Measurements from ENCODE around the gene SLC2A11. TPM values are rescaled to one million over a fixed set of nuclear protein-coding genes. Genes with fewer than 3 reads are reported as not detected.

Gene SLC2A11
- total and polyA plus RNA-seq, 9 of the 15 experiments (the other 6 are each of a cell fraction or from before 2014, with no cell fraction given) = 0.44 to 2.7 (median 2.1) TPM

DNA sequence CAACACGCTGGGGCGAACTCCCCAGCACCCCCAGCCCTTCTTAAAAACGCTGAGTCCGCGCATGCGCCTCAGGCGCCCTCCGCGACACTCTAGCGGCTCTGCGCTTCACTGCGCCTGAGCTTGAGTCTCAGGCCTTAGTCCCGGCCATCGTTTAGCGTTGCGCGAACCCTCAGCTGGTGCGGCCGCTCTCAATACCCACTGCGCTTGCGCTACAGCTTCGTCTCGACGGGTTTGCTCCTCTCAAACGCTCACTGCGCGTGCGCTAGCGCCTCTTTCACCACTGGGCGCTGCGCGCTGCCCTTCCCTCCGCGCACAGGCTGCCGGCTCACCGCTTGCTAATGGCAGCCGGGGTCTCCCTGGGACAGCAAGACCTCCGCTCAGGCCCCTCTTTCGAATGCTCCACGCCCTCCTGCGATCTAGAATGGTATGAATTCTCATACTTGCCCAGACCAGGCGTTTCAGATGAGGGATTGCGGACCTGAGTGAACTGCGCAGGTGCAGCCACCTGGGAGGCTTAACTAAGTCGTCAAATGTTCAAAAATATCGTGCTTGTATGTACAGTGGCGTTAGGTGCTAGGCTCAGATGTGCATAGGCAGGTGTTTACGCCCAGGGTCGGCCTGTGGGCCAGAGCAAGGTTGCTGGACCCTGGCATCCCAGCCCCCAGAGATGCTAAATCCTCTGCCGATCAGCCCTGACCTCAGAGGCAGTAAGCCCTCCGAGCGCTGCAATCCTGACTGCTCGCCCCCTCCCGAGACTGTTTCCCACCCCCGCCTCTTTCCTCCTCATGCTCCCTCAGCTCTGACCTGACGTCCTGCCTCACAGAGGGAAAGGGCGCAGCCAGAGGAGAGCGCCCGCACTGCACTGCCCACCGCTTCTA is at the start of gene SLC2A11 (continued):
- TF ChIP-seq, protein P1, sequence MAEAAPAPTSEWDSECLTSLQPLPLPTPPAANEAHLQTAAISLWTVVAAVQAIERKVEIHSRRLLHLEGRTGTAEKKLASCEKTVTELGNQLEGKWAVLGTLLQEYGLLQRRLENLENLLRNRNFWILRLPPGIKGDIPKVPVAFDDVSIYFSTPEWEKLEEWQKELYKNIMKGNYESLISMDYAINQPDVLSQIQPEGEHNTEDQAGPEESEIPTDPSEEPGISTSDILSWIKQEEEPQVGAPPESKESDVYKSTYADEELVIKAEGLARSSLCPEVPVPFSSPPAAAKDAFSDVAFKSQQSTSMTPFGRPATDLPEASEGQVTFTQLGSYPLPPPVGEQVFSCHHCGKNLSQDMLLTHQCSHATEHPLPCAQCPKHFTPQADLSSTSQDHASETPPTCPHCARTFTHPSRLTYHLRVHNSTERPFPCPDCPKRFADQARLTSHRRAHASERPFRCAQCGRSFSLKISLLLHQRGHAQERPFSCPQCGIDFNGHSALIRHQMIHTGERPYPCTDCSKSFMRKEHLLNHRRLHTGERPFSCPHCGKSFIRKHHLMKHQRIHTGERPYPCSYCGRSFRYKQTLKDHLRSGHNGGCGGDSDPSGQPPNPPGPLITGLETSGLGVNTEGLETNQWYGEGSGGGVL (CRISPR knock-in tag; IDR thresholded peaks at IDR 0.05) = no peak
- TF ChIP-seq PHF8 (IDR thresholded peaks at IDR 0.05; ENCODE audit: borderline replicate concordance, low read length) = peak; percentile 85
- TF ChIP-seq, protein P2, sequence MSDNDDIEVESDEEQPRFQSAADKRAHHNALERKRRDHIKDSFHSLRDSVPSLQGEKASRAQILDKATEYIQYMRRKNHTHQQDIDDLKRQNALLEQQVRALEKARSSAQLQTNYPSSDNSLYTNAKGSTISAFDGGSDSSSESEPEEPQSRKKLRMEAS (CRISPR knock-in tag; IDR thresholded peaks at IDR 0.05) = 0 out of 2 replicates have a peak, but pooled peaks have one; percentile 38
- no peak for TF ChIP-seq POLR3A (IDR thresholded peaks at IDR 0.05; ENCODE audit: borderline replicate concordance, extremely low read depth, insufficient read depth, insufficient read length)
- peak; percentile 89; the same call in 1 of the 2 replicates for TF ChIP-seq KDM2B (CRISPR knock-in tag; IDR thresholded peaks at IDR 0.05)
- 0 out of 2 replicates have a peak, but pooled peaks have one; percentile 63 for TF ChIP-seq KAT7 (CRISPR knock-in tag; IDR thresholded peaks at IDR 0.05; ENCODE audit: borderline replicate concordance)
- no peak for TF ChIP-seq KLF13 (tag; IDR thresholded peaks at IDR 0.05; ENCODE audit: borderline replicate concordance, low read depth)
- TF ChIP-seq HNRNPLL (IDR thresholded peaks at IDR 0.05; ENCODE audit: low read depth, low read length, poor library complexity, severe bottlenecking) = peak; percentile 85
- TF ChIP-seq CTBP1 (IDR thresholded peaks at IDR 0.05; ENCODE audit: borderline replicate concordance) = 0 out of 2 replicates have a peak, but pooled peaks have one; percentile 19
- TF ChIP-seq TAF1 (IDR thresholded peaks at IDR 0.05; ENCODE audit: control insufficient read depth, extremely low read depth, insufficient read depth, low read length, severe bottlenecking) = peak; percentile 37
- peak; percentile 22; the same call in 1 of the 2 replicates for TF ChIP-seq CREM (IDR thresholded peaks at IDR 0.05; ENCODE audit: low read depth)
- TF ChIP-seq, protein P3, sequence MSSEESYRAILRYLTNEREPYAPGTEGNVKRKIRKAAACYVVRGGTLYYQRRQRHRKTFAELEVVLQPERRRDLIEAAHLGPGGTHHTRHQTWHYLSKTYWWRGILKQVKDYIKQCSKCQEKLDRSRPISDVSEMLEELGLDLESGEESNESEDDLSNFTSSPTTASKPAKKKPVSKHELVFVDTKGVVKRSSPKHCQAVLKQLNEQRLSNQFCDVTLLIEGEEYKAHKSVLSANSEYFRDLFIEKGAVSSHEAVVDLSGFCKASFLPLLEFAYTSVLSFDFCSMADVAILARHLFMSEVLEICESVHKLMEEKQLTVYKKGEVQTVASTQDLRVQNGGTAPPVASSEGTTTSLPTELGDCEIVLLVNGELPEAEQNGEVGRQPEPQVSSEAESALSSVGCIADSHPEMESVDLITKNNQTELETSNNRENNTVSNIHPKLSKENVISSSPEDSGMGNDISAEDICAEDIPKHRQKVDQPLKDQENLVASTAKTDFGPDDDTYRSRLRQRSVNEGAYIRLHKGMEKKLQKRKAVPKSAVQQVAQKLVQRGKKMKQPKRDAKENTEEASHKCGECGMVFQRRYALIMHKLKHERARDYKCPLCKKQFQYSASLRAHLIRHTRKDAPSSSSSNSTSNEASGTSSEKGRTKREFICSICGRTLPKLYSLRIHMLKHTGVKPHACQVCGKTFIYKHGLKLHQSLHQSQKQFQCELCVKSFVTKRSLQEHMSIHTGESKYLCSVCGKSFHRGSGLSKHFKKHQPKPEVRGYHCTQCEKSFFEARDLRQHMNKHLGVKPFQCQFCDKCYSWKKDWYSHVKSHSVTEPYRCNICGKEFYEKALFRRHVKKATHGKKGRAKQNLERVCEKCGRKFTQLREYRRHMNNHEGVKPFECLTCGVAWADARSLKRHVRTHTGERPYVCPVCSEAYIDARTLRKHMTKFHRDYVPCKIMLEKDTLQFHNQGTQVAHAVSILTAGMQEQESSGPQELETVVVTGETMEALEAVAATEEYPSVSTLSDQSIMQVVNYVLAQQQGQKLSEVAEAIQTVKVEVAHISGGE (CRISPR knock-in tag; IDR thresholded peaks at IDR 0.05) = peak in 1 of 3 experiments; percentile 20; a peak in 1 of 6 replicates
- TF ChIP-seq NRF1 (conservative IDR thresholded peaks at IDR 0.05 in 1 of 2, IDR thresholded peaks at IDR 0.05 in 1 of 2) = peak; percentile 99
- TF ChIP-seq GABPB1 (CRISPR knock-in tag; IDR thresholded peaks at IDR 0.05) = peak; percentile 40; the same call in 1 of the 2 replicates
- TF ChIP-seq, protein P4, sequence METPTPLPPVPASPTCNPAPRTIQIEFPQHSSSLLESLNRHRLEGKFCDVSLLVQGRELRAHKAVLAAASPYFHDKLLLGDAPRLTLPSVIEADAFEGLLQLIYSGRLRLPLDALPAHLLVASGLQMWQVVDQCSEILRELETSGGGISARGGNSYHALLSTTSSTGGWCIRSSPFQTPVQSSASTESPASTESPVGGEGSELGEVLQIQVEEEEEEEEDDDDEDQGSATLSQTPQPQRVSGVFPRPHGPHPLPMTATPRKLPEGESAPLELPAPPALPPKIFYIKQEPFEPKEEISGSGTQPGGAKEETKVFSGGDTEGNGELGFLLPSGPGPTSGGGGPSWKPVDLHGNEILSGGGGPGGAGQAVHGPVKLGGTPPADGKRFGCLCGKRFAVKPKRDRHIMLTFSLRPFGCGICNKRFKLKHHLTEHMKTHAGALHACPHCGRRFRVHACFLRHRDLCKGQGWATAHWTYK (CRISPR knock-in tag; IDR thresholded peaks at IDR 0.05) = no peak
